HG03354 (cell line): ENCODE measurements around the gene DYNLT1.
"Not testable (repeated sequence)": the region's sequence is repeated elsewhere in the genome, so short reads cannot be mapped to it uniquely, and the experiment has no call there.

Source experiments
- ATAC-seq: cut with Tn5 transposase; IDR thresholded peaks from one replicate; pipeline ENCODE4 v1.9.1; 2021; ENCODE audit warnings: mild to moderate bottlenecking; ENCODE audit not compliant: unreplicated experiment, poor library complexity, severe bottlenecking

DYNLT1 gene

DNA sequence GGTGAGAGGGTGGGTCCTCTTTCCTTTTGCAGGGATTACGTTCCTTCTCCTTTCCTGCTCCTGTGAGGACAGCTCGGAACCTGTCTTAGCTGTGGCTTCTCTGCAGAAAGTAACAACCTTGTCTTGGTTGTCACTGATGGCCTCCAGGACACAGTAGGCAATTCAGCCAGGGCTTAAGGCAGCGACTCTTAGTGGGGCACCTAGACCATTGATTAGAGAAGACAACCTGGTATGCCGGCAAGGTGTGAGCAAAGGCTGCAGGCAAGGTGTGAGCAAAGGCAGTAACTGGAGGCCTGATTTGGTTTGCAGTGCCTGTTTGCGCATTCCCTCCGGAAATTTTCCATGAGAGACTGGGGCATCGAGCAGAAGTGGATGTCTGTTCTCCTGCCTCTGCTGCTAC, 37.6 kb downstream of the DYNLT1 start:
- ATAC-seq, result no peak

- ATAC-seq, result not testable (repeated sequence)
These were observed 38.5 kb downstream of the DYNLT1 start for GRCh38 chr6:158606011-158606410.

- ATAC-seq, result no peak
These were observed 39.2 kb downstream of the DYNLT1 start for GRCh38 chr6:158605266-158605878.

- no peak for ATAC-seq
These were observed 40.5 kb downstream of the DYNLT1 start for GRCh38 chr6:158604048-158604406.

GRCh38 chr6:158603261-158604047, 41.1 kb downstream of the DYNLT1 start:
- ATAC-seq, result no peak

DNA sequence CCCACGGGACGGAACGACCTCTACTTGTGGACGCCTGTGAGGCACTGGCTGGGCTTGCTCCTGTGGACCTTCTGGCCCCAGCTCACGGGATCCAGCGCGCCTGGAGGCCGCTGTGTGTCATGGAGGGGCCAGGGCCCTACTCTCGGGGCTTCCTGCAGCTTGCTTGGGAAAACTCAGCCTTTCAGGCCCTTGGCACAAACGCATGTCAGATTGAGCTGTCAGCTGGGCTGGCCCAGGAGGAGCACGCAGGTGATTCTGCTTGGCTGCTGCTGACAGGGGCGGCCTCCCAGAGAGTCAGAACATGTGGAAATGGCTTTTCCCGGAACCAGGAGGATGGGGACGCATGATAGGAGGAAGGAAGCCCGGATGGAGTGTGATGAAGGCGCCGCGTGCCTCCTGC, 44.9 kb downstream of the DYNLT1 start:
- no peak for ATAC-seq

DNA sequence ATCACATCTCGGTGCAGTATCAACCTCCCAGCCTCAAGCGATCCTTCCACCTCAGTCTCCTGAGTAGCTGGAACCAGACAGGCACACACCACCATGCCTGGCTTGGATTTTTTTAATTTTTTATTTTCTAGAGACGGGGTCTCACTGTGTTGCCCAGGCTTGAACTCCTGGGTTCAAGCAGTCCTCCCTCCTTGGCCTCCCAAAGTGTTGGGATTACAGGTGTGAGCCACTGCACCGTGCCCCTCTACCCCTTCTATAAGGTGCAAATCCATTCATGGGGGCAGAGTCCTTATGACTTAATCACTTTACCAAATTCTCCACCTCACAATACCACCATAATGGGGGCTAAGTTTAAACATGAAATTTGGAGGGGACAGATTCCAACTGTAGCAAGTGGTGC, 47.0 kb downstream of the DYNLT1 start:
- no peak for ATAC-seq

GRCh38 chr6:158596861-158597260, 47.7 kb downstream of the DYNLT1 start:
- ATAC-seq, result no peak

- ATAC-seq, result no peak
These were observed 49.3 kb downstream of the DYNLT1 start for GRCh38 chr6:158595223-158595622.

DNA sequence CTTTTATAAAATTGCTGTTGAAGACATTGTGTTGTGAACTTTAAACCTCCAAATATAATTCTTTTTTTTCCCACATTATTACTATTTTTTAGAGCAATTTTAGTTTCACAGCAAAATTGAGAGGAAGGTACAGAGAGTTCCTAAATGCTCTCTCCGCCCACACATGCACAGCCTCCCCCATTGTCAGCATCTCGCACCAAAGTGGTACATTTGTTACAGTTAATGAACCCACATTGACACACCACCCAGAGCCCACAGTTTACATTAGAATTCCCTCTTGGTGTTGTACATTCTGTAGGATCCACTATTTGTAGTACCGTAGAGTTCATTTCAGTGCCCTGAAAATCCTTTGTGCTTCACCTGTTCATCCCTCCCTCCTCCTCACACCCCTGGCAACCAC, 50.9 kb downstream of the DYNLT1 start:
- ATAC-seq, result no peak

- no peak for ATAC-seq
These were observed 52.7 kb downstream of the DYNLT1 start for GRCh38 chr6:158591810-158592209.

- no peak for ATAC-seq
These were observed 53.3 kb downstream of the DYNLT1 start for GRCh38 chr6:158591134-158591809.

GRCh38 chr6:158589366-158589765, 55.2 kb downstream of the DYNLT1 start:
- no peak for ATAC-seq

DNA sequence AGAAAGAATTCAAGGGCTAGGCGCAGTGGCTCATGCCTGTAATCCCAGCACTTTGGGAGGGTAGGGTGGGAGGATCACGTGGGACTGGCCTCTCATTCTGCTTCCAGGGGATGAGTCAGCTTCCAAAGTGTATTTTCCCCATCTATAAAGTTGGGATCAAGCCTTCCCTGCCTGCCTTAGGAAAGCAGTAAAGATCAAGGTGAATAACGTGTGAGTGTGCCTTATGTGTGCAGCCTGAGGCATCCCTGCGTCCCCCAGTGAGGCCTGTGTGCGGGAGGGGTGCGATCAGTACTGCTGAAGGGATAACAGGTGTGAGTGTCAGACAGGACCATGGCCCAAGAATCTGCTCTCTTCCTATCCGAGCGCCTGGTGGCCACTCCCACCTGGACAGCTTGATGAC, 57.9 kb downstream of the DYNLT1 start:
- no peak for ATAC-seq
